ENCODE results near the gene GTPBP10.

The GTPBP10 gene

DNA sequence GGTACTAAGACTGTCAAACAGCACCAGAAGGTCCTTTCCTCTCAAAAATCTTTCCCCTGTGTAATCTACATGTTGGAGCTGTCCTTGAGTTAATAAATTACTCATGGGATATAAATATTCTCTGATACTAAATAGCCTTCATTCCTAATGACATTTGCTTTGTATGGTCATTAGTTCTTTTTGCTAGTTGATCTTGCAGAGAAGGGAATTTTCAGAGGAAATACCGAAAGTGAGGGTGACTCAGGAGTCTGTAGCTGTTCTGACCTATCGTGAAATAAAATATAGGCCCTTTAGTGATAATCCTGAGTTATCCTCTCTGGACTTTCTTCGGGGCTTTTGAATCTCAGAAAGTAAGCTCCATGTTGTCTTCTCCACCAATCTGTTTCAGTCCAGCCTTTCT is 37.3 kb downstream of the GTPBP10 start:
- DNase-seq = no peak

DNA sequence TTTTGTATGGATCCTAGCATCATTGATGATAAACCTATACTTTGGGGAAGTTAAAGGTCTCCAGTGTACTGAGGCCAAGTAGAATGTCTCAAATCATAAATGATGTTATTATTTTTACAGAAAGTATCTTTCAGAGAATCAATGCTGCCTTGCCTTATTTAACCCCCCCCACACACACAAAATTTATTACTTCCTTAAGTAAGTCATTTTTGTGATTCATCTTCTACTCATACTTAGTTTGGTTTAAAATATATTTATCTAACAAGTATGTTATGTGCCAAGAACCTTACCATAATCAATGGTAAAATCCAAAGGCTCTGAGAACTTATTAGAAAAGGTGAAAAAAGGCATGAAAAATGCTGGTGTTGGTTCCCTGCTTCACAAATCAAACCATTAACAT is 37.9 kb downstream of the GTPBP10 start:
- no peak for DNase-seq

DNA sequence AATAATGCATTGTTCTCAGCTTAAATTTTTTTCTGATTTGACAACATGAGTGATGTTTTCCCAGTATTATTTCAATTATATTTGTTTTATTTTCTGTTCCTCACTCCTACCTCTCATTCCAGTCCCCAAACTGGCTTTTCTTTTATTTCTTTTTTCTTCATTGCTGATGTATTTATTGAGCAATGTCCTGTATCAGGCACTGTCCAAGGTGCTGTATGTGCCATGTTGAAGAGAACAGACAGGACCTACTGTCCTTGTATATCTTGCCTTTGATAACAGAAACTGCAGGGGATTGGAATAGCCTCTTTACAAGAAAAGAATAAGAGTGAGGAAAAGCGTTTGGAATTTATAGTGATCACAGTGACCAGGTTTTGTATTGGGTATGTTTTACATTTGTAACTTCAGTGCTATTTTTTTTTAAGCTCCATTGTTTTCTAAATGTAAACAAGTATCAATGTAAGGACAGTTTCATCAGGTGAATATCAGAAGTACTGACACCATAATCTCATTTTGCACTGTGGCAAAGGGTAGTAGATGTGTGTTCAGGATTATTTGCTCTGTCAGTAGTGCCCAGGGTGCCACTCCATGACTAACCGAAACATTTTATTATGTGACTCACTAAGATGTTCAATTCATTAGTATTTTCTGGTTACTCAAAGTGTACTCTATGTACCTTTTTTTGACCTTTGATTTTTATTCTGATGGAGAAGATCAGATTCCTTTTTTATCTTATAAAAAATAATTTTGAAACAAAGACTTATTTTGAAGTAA is 41.1 kb downstream of the GTPBP10 start:
- DNase-seq = no peak

DNA sequence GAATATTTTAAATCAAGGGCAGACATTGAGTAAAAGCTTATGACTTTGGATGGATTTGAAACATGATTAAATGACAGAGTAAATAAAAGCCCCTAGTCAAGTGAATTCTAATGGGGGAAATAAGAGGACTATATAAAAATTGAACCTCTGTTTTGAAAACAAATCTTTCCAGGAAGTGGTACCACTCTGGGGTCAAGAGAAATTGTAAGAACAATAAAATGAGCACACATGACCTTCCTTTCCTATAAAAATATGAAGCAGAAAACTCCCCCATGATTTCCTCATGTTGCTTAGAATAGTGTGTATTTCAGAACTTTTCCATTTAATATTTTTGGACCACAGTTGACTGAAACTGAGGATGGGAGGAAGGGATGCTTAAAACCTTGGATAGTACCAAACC is 44.4 kb downstream of the GTPBP10 start:
- no peak for DNase-seq

DNA sequence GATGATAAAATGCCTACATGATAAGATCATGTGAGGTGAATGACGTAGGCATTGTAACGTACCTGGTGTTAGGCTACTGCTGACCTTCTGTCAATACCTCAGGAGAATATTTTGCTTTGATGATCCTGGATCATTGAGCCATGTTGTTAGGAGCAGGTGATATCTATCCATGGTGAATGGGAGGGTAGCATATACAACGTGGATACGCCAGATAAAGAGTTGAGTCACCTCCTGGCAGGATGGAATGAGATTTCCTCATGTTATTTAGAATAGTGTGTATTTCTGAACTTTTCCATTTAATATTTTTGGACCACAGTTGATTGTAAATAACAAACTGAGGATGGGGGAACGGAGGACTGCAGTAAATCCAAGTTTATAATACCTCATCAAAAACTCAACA is 45.0 kb downstream of the GTPBP10 start:
- DNase-seq = no peak

DNA sequence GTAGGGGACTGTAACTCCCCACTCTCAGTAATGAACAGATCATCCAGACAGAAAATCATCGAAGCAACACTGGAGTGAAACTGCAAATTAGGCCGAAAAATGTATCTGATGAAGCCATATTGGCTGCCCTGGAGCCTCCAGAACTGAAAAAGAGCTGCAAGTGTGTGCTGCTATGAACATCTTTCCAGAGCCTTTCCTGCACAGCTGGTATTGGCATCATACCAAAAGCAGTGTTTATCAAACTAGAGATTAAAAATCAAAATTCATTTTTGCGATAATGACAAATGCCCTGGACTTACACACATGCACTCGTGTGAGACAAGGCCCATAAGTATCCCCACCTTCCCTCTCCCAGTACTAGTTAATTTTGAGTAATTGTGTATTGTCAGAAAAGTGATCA is 49.9 kb downstream of the GTPBP10 start:
- no peak for DNase-seq

DNA sequence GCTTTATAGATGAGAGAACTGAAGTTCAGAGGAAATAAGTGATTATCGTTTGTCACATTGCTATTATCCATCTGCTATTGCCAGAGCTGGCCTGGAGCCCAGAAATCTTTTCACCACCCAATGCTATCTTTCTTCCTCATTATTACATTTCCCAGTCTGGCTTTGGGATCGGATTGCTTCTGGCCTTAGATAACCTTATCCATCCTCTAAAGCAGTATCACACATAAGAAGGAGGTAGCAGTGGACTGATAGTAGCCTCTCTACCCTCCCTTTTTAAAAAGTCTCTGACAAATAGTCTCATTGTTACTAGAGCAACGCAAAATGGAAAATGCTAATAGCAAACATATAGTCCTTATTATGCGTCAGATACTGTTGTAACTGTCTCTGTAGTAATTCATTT is 55.5 kb downstream of the GTPBP10 start:
- no peak for DNase-seq

DNA sequence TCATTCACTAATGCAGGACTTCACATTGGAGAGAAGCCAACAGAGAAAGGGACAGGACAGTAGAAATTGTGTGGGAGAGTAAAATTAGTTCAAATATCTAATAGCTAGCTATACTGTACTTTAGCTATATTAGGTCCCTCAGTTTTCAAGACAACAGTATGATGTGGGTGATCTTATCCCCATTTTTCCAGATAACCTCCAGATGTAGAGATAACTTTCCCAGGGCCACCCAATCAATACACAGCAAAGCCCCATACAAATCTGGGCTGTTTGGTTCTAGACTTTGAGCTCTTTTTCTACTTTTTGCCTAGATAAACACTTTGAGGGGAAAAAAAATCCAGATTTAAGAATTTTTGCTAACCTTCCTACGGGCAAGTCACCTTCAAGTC is 56.3 kb downstream of the GTPBP10 start:
- DNase-seq = no peak

DNA sequence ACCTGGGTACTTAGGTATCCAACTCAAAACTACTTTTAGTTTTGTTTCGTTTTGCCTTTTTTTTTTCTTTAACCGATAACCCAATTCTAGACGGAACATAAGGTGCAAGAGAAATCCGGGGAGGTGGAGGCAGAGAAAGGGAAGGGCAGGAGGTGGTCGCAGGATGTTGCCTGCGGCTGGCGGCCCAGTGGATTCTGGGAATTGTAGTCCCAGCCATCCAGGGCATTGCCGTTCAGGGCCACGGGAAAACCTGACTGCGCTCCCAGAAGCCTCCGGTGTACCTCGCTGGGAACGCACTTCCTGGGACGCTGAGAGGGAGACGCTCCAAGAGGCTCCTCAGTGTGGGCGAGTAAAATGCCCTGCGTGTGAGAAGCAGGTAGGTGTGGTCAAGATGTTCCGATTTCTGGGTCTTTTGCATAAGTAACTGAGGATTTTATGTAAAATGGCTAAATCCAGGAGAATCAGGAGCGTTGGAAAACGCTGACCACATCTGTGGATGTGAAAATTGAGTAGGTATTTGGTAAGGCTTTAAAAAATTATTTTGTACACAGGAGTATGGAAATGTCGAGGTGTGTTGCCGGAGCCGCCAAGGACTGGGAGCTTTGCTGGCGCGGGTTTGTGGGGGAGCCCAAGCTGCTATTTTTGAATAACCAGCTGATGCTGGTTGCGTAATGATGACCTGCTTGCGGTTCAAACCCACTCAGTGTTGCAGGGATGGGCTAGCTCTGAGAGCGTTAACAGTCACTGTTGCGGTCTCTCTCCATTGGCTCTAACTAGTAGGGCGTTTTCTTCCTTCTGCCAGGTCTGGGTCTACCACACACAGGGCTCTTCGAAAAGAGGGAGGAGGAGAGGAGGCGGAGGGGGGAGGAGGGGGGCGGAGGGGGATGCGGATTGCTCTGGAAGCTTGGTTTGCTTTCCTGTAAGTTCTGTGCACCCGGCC is 56.9 kb downstream of the GTPBP10 start, which contains the start of gene CLDN12:
Gene CLDN12, plus strand, starts transcription at position 288 of the 940 bp plus-strand sequence. CDS start 9,216 bp downstream, outside the sequence.
- DNase-seq = peak; percentile 87

DNA sequence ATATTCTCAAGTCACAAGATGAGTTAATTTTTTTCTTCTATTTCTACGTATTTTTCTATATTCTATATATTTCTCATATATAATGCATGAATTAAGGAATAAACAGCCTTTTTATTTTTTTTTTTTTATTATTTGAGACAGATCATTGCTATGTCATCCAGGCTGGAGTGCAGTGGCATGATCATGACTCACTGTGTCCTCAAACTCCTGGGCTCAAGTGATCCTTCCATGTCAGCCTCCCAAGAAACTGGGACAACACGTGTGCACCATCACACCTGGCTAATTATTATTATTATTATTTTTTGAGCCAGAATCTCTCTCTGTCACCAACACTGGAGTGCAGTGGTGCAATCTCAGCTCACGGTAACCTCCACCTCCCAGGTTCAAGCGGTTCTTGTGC is 58.3 kb downstream of the GTPBP10 start:
- no peak for DNase-seq

DNA sequence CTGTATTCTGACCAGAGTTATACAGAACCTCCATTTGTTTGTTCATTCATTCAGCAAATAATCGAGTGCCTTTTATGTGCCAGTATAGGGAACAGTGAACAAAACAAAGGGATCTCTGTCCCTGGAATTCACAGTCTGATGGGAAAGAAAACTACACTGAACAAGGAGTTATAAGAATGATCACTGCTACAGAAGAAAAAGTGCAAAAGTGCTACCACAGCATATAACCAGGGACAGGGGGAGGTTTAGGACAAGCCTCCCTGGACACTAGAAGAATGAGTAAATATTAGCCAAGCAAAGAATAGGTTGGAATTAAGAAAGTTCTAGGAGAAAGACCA is 60.9 kb downstream of the GTPBP10 start:
- no peak for DNase-seq

DNA sequence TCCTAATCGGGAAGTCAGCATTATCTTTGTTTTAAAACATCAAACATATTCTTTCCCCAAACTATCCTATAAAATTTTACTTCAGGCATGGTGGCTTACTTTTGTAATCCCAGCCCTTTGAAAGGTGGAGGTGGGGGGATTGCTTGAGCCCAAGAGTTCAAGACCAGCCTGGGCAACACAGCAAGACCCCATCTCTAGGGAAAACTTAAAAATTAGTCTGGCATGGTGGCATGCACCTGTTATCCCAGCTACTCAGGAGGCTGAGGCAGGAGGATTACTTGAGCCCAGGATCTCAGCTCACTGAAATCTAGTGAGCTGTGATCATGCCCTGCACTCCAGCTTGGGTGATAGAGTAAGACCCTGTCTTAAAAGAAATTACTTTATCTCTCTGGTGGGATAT is 61.6 kb downstream of the GTPBP10 start:
- no peak for DNase-seq

DNA sequence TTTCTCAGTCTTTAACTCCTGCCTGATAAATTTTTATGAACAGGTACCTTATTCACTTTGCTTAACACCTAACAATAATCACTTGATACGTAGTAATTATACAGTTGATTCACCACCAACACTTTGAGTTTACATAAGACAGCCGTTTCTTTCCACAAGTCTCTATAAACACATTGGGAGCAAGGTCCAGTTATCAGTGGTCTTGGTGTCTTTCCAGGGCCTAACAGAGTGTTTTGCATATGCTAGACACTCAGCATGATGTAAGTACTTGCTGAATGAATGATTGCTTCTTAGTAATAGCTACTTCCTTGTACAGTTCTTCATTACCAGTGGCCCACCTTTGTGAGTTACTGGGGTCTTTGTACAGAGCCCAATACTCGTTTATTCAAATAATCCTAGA is 63.2 kb downstream of the GTPBP10 start:
- no peak for DNase-seq

DNA sequence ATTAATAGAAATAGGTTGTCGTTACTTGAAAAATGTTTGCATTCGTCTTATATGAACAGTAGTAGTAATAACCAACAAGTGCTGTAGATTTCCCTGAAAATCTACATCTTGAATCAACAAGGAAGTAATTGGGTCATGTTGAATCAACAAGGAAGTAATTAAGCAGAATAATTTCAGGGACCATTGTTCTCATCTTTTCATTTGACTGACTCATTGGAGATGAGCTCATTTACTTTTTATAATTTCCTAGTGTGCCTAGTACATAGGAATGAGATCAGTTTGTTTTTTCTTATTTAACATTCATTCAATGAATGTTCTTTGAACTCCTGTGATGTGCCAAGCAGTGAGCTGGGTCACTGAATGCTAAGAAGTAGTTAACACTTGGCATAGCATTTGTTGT is 65.0 kb downstream of the GTPBP10 start:
- no peak for DNase-seq

DNA sequence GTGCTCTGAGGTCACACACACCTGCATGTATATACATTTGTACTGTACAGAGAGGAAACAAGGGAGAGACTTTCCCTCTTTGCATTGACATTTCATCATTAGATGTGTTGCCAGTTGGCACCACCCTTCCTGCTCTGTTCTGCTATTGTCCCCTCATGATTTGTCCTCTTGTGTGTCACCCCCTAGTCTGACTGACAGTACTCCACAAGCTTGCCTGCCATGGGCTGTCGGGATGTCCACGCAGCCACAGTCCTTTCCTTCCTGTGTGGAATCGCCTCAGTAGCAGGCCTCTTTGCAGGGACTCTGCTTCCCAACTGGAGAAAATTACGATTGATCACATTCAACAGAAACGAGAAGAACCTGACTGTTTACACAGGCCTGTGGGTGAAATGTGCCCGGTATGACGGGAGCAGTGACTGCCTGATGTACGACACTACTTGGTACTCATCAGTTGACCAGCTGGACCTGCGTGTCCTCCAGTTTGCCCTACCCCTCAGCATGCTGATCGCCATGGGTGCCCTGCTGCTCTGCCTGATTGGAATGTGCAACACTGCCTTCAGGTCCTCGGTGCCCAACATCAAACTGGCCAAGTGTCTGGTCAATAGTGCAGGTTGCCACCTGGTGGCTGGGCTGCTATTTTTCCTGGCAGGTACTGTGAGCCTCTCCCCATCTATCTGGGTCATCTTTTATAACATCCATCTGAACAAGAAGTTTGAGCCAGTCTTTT is 66.1 kb downstream of the GTPBP10 start:
- DNase-seq = peak; percentile 6

DNA sequence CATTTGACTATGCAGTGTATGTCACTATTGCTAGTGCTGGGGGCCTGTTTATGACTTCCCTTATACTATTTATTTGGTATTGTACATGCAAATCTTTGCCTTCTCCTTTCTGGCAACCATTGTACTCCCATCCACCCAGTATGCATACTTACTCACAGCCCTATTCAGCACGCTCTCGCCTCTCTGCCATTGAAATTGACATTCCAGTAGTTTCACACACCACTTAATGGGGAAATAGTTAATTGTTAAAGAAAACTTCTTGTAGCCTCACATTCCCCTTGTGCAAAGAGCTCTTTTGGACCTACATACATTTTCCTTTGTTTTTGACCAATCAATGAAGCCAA is 66.6 kb downstream of the GTPBP10 start:
- DNase-seq = no peak

DNA sequence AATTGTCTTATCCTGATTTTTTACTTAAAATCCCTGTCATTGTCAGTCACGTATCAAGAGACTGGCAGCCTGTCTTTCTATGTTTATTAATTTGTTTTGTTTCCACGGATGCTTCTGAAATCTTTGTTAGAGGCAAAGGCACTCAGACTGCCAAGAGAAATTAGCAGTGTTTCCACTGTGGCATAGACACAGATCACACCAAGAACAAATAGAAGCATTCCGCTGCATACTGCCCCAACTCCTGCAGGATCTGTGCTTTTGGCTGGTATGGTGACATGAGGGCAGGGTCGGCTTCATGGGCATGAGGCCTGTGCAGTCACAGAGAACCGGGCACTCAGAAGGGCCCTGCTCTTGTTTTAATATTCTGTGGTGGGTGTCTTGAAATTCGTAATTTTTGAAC is 75.1 kb downstream of the GTPBP10 start:
- no peak for DNase-seq

DNA sequence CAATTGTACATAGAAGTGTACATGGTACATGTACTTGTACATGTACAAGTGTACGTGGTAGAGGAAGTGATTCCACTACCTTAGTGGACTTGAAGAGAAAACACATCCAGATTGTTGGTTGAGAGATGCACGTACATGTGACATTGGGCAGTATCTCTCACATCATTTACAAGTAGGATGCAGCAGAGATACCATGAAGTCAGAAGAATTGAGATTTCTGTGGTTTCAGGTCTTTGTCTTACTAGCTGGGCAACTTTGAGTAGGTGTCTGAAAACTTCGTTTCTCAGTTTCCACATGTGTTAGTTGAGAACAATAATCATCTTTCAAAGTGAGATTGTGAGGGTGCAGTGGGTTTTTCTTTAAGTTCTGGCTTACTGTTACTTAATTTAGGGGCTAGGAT is 78.2 kb downstream of the GTPBP10 start:
- peak; percentile 55 for DNase-seq

DNA sequence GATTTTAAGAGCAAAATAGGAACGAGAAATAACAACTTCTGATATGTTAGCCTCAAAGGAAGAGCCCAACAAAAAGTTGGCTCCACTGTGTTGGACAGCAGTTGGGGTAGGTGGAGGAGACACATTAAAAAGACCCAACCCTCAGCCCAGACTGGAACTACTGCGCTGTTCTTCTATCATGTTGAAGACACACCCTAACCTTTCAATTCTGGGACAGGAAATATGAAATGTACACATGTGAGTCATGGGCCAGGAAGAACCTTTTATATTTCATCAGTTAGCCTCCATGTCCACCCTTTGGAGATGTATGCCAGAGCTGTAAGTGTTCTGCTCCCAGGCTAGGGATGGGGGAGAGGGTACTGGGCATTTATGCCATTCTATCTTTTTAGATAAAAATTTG is 78.9 kb downstream of the GTPBP10 start:
- DNase-seq = peak; percentile 42

DNA sequence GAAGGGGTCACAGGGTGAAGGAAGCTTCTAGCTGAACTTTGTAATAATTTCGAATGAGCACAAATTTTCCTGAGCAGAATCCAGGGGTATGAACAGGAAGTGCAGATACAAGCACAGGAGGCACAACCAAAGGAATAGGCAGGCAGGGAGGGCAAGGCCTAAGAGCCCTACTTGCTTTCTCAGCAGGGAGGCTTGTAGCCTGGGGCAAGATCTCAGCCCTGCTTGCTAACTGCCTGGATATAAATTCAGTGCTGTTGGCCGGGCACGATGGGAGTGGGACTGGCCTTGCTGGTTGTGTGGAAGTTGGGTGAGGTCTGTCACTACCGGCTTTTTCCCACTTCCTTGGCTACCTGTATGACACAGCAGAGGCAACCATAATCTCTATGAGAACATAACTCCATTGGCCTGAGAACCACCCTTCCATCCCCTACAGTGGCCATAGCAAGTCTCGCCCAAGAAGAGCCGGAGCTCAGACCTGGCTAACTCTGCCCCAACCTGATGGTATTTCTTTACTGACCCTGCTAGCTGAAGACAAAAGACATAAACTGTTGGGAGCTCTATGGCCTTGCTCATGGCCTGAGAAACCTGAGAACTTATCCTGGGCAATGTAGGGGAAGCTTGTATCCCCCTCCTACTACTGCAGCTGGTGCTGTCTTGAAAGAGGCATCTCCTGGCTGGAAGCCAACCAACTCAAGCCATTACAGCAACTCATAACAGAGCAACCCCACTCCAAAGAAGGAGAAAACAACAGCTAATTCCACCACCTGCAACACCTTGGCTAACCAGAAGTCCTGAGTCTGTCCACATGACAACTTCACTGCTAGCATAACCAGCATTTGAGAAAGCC is 84.3 kb downstream of the GTPBP10 start:
- DNase-seq = no peak

DNA sequence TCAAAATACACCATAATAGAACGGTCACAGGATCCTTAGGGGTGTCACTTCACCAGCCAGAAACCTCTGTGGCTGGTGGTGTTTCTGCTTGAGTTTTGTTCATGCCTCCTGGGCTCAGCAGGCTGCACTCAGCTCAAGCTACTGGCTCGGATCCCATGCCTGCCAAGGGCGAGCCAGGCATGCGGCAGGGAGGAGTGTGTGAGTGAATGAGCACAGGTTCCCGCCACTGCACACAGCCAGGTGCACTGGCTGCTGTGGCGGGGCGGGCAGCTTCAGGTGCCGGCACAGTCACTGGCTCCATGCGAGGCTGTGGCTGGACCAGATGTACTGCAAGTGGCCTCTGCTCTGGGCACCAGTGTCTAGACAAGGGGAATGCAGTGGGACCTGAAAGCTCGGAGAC is 86.2 kb downstream of the GTPBP10 start:
- DNase-seq = no peak

DNA sequence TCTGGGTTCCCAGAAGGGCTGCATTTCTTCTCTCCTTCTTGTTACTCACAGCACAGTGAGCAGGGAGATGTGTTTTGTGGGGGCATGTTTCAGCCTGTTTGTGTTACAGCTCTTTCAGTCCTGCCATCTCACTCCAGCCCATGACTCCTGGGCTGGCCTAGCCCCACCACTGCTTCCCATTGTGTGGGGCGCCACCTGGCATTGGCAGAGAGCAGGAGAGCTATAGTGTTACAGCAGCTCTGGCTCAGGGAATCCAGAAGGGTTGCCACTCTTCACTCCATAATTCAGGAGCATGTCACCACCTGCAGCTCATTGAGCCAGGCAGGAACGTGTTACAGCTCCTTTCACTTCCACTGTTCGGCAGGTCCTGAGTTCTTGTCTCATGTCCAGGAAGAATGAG is 86.7 kb downstream of the GTPBP10 start:
- no peak for DNase-seq

All from activated CD4-positive, alpha-beta T cell treated with anti-CD3 and anti-CD28 coated beads, Interleukin-10, Interleukin-2, amounts not matched to agents 100 ng/mL and 50 ng/mL, durations not matched to agents 16 hours and 8 hours (primary cell).